Tibial nerve (tissue), 4 donors: Measurements from ENCODE around the gene DDX17.

Source experiments
- CTCF ChIP-seq, 5 experiments: fragments of 200-600 bp in 3 of 5; fragments of 450-650 bp in 2 of 5; sonication (generic) in 3 of 5; IDR thresholded peaks; one replicate each; pipeline ENCODE4 v1.5.1; 2016 to 2019; ENCODE audit warnings: antibody characterized with exemption in 5 of 5, mild to moderate bottlenecking in 3 of 5, moderate library complexity in 2 of 5
- EP300 ChIP-seq, 2 donors: sonication (generic); formaldehyde crosslinking; IDR thresholded peaks; one replicate each; pipeline ENCODE4 v1.6.1; 2017; ENCODE audit warnings: antibody characterized with exemption in 2 of 2, mild to moderate bottlenecking in 1 of 2
- POLR2A ChIP-seq, 2 donors: fragments of 450-650 bp; IDR thresholded peaks; one replicate each; pipeline ENCODE4 v1.6.1; 2017; ENCODE audit warnings: antibody characterized with exemption in 2 of 2, mild to moderate bottlenecking in 2 of 2, moderate library complexity in 2 of 2

GRCh38 chr22:38450234-38450797 lies 55.8 kb downstream of the DDX17 start:
- TF ChIP-seq CTCF (IDR thresholded peaks at IDR 0.05) (no peak), POLR2A (IDR thresholded peaks at IDR 0.05) (no peak), EP300 (IDR thresholded peaks at IDR 0.05) (no peak)
